ENCODE data around the gene TMEM101.

TMEM101 gene

GRCh38 chr17:44059101-44059892 is 44.5 kb upstream of the TMEM101 start:
- TF ChIP-seq RARB (CRISPR knock-in tag; IDR thresholded peaks at IDR 0.05) (no peak), ZFP30 (CRISPR knock-in tag; IDR thresholded peaks at IDR 0.05) (no peak), ARNTL (CRISPR knock-in tag; IDR thresholded peaks at IDR 0.05; ENCODE audit: borderline replicate concordance, low read depth) (no peak), TOX (CRISPR knock-in tag; IDR thresholded peaks at IDR 0.05; ENCODE audit: borderline replicate concordance) (no peak), POU6F1 (CRISPR knock-in tag; IDR thresholded peaks at IDR 0.05; ENCODE audit: borderline replicate concordance, low read depth) (no peak), ZNF565 (CRISPR knock-in tag; conservative IDR thresholded peaks at IDR 0.05; ENCODE audit: low read depth) (no peak), ZC3H10 (CRISPR knock-in tag; IDR thresholded peaks at IDR 0.05) (no peak), ZFP3 (CRISPR knock-in tag; IDR thresholded peaks at IDR 0.05) (no peak), GLIS3 (CRISPR knock-in tag; IDR thresholded peaks at IDR 0.05) (no peak), SNAI2 (CRISPR knock-in tag; IDR thresholded peaks at IDR 0.05) (no peak), TSHZ2 (CRISPR knock-in tag; IDR thresholded peaks at IDR 0.05) (no peak), PATZ1 (CRISPR knock-in tag; IDR thresholded peaks at IDR 0.05; ENCODE audit: borderline replicate concordance) (no peak), BACH2 (CRISPR knock-in tag; IDR thresholded peaks at IDR 0.05; ENCODE audit: borderline replicate concordance) (no peak), CSDC2 (CRISPR knock-in tag; IDR thresholded peaks at IDR 0.05) (no peak), ZNF8 (CRISPR knock-in tag; IDR thresholded peaks at IDR 0.05) (no peak), PPARA (CRISPR knock-in tag; IDR thresholded peaks at IDR 0.05; ENCODE audit: borderline replicate concordance) (no peak)
- ATAC-seq, result no peak

- no peak for TF ChIP-seq BACH2 (CRISPR knock-in tag; IDR thresholded peaks at IDR 0.05; ENCODE audit: borderline replicate concordance)
- TF ChIP-seq ZNF70 (CRISPR knock-in tag; IDR thresholded peaks at IDR 0.05), result no peak
- no peak for TF ChIP-seq SNAI2 (CRISPR knock-in tag; IDR thresholded peaks at IDR 0.05)
- no peak for TF ChIP-seq TOX (CRISPR knock-in tag; IDR thresholded peaks at IDR 0.05; ENCODE audit: borderline replicate concordance)
- TF ChIP-seq CREB5 (CRISPR knock-in tag; IDR thresholded peaks at IDR 0.05; ENCODE audit: low read depth), result no peak
- no peak for TF ChIP-seq CSDC2 (CRISPR knock-in tag; IDR thresholded peaks at IDR 0.05)
- no peak for TF ChIP-seq ZNF565 (CRISPR knock-in tag; conservative IDR thresholded peaks at IDR 0.05; ENCODE audit: low read depth)
- TF ChIP-seq RARB (CRISPR knock-in tag; IDR thresholded peaks at IDR 0.05), result no peak
- no peak for TF ChIP-seq ESRRG (CRISPR knock-in tag; IDR thresholded peaks at IDR 0.05)
- no peak for TF ChIP-seq CSRNP3 (CRISPR knock-in tag; IDR thresholded peaks at IDR 0.05)
- TF ChIP-seq PPARA (CRISPR knock-in tag; IDR thresholded peaks at IDR 0.05; ENCODE audit: borderline replicate concordance), result no peak
- TF ChIP-seq GLIS3 (CRISPR knock-in tag; IDR thresholded peaks at IDR 0.05), result no peak
- no peak for TF ChIP-seq POU6F1 (CRISPR knock-in tag; IDR thresholded peaks at IDR 0.05; ENCODE audit: borderline replicate concordance, low read depth)
- no peak for ATAC-seq
Measured at GRCh38 chr17:44053125-44053872, 38.5 kb upstream of the TMEM101 start.
